Pons (tissue), 1 donor: ENCODE measurements around the gene PWWP2B.
"Not testable (repeated sequence)": the region's sequence is repeated elsewhere in the genome, so short reads cannot be mapped to it uniquely, and the experiment has no call there.

ENCODE experiments used
- DNase-seq: peaks from one replicate; pipeline ENCODE4 v3.0.0-alpha.2; 2016; ENCODE audit warnings: low spot score

PWWP2B gene

GRCh38 chr10:132434405-132435005 lies 37.5 kb downstream of the PWWP2B start:
- DNase-seq, result no peak

DNA sequence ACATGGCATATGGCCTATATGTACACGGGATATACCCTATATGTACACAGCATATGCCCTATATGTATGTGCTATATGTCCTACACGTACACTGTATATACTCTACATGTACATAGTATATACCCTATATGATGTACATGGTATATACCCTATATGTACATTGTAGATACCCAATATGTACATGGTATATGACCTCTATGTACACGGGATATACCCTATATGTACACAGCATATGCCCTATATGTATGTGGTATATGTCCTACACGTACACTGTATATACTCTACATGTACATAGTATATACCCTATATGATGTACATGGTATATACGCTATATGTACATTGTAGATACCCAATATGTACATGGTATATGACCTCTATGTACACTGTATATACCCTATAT lies 38.3 kb downstream of the PWWP2B start:
- DNase-seq, result not testable (repeated sequence)

GRCh38 chr10:132436096-132436495 lies 39.1 kb downstream of the PWWP2B start:
- DNase-seq, result not testable (repeated sequence)

GRCh38 chr10:132436861-132437410 lies 39.9 kb downstream of the PWWP2B start:
- no peak for DNase-seq

GRCh38 chr10:132437541-132437950 lies 40.5 kb downstream of the PWWP2B start:
- DNase-seq, result no peak

DNA sequence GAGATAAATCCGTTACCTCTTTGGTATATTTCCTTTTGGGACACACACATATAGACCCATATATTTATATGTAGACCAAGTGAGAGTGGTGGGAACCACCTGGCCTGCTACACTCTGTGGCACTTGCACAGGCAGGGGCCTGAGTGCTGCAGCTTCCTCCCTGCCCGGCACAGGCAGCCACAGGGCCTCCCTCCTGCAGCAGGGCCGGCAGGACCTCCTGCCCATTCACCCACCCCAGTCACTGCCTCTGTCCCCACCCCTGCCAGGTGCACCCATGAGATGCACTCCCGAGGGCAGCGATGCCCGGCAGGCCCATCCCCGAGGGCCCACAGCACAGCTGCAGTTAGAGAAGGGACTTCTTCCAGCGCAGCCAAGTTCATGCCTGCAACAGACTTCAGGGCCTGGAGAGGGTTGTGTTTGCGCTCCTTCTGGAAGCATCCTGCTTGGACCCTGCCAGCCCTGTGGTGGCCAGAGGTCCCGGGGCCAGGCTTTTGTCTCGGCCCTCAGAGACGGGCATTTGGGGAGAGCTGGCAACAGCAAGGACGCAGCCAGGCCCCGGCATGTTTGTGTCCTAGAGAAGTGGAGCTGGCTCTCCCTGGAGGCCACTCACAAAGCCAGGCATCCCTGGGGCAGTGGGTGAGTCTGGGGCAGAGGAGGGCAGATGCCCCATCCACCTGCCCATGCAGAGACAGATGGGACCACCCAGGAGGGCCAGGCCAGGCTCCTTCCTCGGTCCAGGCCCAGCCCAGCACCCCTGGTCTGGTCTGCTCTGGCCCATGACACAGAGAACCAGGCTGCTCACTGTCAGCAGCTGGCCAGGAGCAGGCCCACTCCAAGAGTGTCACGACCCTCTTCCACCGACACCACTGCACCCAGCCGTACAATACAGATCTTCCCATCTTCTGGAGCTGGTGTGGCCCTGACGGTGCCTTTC lies 41.4 kb downstream of the PWWP2B start:
- no peak for DNase-seq

GRCh38 chr10:132439025-132439388 lies 42.0 kb downstream of the PWWP2B start:
- no peak for DNase-seq

GRCh38 chr10:132439424-132440163 lies 42.6 kb downstream of the PWWP2B start:
- DNase-seq, result no peak

- DNase-seq, result no peak
Observed at GRCh38 chr10:132440791-132441565, 44.0 kb downstream of the PWWP2B start.

DNA sequence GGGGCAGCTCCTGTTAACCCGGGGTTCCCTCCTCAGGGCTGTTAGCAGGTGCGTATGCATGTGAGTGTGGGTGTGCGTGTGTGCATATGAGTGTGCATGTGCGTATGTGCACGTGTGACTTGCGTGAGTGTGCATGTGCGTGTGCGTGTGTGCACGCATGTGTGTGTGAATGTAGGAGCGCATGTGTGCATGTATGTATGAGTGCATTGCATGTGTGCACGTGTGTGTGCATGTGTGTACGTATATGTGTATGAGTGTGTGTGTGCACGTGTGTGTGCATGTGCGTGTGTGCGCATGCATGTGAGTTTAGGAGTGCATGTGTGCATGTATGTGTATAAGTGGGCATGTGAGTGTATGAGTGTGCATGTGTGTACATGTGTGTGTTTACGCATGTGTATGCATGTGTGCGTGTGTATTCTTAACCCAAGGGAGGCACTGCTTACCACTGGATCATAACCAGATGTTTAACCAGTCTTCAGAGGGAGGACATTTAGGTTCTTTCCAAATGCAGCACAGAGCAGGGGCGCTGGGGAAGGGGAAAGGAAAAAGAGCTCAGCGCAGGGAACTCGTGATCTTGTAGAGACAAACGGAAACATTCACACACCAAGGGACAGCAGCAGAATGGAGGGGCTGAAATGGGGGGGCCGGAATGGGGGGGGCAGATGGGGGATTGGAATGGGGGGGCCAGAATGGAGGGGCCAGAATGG lies 45.0 kb downstream of the PWWP2B start:
- no peak for DNase-seq

DNA sequence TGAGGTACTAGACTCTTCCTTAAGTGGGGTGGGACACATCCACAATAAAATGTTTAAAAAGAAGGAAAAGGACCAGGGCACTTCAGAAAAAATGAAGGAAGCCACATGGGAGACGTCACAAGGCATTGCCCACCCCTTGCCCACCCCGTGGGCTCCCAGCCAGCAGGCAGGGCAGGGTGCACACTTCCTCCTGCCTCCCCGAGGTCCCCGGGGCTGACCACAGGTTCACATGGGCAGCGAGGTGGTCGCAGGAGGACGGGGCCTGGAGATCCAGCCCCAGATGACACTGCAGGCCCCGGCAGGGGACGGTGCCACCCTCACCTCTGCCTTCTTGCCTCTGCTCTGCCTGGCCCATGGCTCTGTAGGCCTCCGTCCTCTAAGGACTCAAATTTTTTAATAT lies 45.6 kb downstream of the PWWP2B start:
- DNase-seq, result no peak

DNA sequence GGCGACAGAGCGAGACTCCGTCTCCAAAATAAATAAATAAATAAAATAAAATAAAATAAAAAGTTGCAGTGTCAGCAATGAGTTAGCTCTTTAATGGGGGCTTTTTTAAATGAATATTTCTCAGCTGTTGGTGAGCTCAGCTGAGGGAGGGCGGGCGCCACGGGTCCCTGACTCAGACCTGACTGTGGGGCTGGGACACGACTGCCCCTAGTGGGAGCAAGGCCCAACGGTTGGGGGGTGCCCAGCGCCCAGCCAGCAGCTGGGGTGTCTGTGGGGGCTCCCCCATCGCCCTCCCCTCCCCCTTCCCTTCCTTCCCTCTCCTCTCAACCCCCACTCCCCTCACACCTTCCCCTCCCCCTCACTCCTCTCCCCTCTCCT lies 46.6 kb downstream of the PWWP2B start:
- DNase-seq, result no peak

- DNase-seq, result no peak
Observed at GRCh38 chr10:132443983-132444876, 47.2 kb downstream of the PWWP2B start.

DNA sequence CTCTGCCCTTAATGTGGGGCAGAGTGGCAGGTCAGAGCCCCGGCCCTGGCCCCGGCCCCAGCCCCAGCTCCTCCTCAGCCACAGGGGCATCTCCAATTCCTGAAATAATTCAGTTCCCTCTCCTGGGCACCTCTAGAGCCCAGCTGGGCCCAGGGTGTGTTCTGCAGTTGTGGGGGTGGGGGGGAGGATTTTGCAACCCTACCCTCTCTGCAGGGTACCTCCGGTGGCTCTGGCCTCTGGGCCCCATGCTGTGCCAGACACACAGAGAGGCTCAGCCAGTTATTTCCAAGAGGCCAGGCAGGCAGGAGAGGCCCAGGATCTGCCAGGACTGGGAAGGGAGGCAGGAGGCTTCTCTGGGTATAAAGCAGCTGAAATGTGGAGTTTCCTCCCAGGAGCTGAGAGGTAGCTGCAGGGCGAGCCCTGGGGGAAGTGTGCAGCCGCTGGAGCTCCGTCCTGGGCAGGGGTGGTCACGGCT lies 47.9 kb downstream of the PWWP2B start:
- no peak for DNase-seq

- no peak for DNase-seq
Observed at GRCh38 chr10:132445516-132446194, 48.7 kb downstream of the PWWP2B start.

DNA sequence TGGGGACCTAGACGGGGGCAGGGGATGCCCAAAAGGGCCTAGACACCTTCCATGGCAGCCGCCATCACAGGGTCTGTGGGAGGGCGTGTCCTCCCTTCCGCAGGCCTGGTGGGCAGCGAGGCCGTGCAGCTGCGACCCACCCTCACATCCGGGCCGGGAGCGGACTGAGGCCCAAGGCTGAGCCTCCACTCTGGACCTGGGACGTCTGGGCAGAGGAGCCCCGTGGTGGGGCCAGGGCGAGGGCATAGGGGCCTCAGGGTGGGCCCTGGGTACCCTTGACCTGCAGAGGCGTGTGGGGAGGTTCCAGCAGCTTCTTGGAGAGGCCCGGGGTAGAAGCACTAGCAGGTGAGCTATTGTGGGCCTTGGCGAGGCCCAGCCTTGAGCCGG lies 49.2 kb downstream of the PWWP2B start:
- DNase-seq, result no peak

DNA sequence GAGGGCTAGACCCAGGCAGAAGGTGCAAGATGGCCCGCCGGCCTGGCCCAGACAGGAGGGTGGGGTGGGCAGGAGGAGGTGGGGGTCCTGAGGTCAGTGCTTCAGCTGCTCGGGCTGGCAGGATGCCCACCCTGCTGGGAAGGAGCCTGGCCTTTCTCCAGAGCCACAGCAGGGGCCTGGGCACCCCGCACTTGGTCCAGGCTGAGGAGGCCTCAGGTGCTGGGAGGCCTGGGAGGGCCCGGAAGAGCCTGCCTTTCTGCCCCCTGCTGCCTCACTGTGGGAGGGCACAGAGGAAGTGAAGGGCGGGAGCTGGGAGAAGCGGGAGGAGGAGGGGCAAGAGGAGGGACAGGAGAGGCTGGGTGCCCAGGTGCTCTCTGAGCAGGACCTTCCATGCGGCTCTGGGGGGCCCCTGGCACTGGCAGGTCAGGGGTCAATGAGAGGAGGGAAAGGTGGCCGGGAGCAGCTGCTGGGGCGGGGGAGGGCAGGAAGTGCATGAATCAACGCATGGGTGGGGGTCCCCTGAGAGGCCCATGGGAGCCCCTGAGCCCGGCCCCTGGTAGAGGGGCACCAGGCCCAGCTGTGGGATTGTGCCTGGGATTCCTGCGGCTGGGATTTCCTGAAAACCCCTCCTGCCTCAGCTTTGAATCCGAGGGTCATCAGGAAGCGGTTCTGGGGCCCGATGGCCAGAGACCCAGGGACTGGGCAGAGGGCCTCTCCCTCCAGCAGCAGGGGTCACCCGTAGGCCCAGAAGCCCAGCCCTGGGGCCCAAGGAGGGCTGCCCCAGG lies 49.9 kb downstream of the PWWP2B start:
- no peak for DNase-seq

- no peak for DNase-seq
Observed at GRCh38 chr10:132447446-132448247, 50.6 kb downstream of the PWWP2B start.
